GM19099 (cell line): ENCODE results near the gene MEDAG.

Source experiments
- POLR2A ChIP-seq: IDR thresholded peaks from 3 replicates; pipeline ENCODE4 v1.6.1; 2011; ENCODE audit warnings: low read depth; ENCODE audit not compliant: insufficient read length; ENCODE audit errors: extremely low read depth

The MEDAG gene

DNA sequence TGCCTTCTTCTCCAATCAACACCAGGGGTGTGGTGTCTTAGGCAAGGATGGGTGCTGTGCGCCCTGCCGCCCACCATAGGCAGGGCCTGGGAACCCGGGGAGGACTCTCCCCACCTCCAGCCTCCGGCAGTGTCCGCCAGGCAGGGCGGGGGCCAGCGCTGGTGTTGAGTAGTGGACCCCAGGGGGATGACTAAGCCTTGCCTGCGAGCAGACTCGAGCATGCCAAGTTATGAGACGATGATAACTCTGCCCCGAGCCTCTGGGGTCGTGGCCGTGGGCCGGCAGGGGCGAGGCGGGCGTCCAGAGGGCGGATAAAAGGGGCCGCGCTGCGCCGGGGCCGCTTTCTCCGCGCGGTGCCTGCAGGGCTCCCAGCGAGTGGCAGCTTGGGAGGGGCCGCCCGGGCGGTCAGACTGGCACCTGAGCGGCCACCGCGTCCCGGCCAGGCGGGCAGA, at the start of gene MEDAG:
Gene MEDAG, plus strand, starts transcription at position 340 of the 452 bp plus-strand sequence. CDS start 245 bp downstream, outside the sequence.
- TF ChIP-seq POLR2A, result no peak

DNA sequence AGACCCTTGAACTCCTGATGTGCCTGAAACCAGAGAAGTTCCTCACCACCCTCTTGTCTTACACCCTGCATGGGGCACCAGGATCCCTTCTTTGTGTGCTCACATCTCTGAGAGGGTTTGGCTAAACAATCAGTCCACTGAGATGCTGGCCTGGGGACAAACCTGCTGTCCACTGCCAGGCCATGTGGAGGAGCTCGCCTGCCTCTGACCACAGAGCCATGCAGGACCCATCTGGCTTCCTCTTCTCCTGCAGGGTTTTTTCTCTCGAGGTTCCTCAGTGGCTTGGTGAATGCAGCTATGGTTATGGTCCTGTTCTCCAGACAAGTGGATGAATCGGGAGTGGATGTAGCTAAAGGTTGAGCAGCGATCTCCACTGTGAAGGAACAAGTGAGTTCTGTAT, 49.1 kb upstream of the MEDAG start:
- TF ChIP-seq POLR2A, result no peak

DNA sequence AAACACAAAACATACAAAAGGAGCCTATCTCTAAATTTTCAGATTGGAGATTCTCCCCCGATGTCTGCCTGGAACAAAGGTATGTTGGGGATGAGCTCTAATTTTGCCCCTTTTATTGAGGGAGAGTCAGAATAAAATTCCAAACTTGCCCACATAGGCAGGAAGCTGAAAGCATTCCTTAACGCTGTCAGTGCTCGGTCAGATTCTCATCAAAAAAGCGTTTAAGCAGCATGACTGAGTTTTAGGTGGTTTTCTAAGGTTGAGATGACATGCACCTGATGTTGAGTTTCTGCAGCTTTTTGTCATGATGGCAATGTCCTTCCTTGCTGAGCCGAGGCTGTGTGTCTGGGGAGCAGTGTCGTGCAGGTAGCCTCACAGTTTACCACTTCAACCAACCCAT, 48.4 kb upstream of the MEDAG start:
- TF ChIP-seq POLR2A, result no peak

DNA sequence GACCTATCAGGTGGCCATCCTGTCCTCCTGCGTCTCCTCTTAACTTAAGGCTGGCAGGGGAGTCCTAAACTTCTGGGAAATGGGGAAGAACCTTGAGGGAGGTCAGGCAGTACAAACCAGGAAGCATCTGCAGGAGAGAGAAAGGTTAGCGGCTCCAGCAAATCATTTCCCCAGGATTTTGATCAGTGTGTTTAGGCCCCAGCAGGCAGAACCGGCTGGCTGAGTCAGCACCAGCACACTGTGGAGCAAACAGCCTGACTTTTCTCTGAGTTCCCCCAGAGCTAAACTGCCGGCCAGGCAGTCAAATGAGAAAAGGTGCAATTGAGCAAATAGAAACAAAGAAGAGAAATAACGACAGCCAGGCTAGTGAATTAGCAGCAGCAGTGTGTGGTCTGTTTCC, 46.7 kb upstream of the MEDAG start:
- no peak for TF ChIP-seq POLR2A

DNA sequence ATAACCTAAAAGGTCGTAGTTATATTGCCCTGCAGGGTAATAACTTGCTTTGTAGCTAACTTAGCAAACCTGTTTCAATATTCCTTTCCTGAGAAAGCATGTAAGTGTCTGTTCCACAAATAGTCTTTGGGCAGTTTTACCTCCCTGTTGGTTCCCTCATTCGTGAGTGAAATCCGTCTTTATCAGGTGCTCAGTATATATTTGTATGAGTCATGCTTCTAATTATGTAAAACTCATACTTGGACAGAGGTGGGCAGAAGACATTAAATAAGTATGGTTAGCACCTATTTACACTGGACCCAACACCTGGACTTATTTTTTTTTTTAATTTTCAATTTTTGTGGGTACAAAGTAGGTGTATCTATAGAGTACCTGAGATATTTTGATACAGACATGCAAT, 44.9 kb upstream of the MEDAG start:
- TF ChIP-seq POLR2A, result no peak

DNA sequence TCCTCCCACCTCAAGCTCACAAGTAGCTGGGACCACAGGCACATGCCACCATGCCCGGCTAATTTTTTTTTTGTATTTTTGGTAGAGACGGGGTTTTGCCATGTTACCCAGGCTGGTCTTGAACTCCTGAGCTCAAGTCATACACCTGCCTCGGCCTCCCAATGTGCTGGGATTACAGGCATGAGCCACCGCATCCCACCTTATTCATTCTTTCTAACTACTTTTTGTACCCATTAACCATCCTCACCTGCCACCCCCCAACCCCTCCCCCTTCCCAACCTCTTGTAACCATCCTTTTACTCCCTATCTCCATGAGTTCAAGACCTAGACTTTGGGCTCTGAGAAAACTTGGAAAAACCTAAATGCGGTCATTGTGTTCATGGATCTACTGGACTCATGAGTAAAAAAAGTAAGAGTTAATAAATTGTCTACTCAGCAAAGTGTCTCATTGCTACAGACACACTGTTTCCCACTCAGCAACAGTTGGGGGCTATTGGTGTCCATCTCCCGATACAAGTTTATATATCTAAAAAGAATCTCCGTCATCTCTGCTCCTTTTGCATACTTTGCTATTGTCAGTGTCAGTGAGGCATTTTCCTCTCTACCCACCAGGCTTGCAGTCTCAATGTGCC, 44.1 kb upstream of the MEDAG start:
- no peak for TF ChIP-seq POLR2A

DNA sequence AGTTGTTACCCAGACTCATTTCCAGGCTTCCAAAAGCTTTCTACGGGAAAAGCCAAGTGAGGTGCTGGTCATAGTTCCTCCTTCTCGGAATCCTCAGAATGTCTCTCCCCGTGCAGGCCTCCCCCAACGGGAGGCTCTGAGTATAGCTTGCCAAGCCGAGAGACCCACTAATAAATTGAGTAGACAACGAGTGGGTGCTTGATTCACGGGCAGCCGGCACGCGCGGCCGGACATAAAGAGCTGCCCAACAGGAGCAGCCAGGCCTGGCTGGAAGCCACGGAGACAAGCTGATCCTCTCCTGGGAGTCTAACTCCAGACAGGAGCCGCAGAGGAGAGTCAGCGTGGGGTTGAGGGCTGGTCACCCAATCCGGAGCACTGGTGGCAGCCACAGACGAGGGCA, 43.4 kb upstream of the MEDAG start:
- TF ChIP-seq POLR2A, result no peak

DNA sequence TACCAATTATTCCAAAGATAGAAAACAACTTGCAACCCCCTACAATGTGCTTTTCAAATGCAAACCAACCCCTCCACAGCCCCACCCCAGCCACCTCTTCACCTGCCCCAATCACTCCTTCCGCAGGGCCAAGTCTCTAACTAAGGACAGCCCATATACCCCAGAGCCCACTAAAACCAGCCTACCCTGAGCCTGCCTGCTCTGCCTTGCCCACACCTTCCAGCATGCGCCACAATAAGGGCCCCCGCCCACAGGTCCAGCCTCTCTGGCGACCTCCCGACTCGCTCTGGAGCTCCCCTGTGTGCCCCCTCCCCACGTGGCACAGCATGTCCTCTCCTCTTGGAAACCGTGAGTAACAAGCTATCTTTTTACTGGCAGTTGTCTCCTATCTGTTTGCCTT, 42.8 kb upstream of the MEDAG start:
- no peak for TF ChIP-seq POLR2A

DNA sequence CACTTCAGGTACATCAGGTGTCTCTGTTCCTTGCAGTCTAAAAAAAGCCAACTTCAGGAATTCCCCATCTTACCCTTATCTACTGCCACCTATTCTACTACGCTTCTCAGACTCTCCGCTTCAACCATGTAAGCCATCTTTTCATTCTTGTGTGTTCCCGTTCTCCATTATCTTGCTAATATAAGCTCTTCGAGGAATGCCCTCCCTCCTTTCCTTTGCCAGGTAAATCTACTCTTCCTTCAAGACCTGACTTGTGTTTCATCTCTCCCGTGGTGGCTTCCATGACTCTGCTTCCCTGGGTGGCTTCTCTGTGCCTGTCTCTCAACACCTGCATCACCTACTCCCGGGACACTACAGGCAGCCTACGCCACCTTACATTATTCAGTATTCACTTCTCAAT, 42.3 kb upstream of the MEDAG start:
- no peak for TF ChIP-seq POLR2A

DNA sequence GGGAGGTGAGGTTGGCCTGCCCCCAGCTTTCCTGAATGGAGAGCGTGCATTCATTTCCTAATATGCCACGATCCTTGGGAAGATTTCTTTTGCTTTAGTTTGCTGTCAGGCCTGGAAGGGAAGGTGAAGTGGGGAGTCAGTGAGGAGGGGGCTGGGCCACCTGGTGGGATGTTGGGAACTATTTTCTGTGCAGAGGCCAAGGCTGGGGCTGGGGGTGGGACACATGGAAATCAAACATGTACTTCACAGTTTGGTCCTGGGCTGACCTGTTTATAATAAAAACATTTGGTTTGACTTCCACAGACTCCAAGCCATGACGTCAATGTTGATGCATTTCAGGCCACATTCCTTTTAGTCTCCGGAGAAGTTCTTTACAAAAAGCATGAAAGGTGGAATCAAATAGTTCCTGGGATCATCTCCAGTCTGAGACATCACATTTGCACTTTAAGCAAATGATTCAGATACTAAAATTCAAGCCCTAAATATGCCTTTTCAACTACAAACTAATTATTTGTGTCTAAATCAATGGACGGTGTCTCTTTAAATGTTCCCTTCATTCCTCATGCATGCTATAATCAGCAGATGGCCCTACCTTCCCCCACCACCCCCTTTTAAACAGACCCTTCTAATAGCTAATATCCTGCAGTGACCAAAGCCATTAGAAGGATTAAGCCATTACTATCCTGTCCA, 41.5 kb upstream of the MEDAG start:
- no peak for TF ChIP-seq POLR2A

DNA sequence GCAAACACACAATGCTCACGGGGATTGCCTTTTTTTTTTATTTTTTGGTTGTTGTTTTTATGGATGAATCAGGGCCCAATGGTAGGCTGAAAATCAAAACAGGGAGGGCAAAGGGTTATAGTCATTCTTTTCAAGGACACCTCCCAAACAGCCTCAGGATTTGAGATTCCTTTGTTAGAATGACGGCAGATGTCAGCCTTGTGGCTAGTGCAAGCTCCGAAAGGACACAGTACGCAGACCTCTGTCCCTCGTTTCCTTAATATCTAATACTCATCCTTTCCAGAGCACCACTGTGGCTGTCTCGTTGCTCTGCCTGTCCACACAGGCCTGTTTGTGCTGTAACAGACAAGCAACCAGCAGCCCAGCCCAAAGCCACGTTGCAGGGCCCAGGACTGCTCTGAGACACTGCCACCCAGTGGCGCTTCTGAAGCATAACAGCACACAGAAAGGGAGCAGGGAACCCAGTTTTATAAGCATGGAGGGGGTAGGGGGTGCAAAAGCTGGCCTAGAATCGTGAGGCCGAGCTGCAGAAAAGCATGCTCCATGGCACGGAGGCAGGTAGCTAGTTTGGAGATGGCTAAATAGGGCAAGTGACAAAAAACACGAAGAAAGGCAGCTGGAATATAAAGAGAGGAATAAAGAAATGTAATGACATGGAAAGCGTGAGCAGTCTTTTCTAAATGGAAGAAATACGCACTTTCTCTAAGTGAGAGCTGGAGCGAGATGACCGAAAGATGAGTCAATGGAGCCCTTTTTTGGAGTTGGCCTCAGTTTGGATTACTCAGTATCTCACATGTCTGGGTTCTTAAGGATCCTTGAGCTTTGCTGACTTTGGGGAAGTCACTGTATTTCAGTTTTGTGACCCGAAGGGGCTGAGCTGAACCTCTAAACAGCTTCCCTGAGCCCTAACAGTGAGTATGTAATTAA, 40.7 kb upstream of the MEDAG start:
- no peak for TF ChIP-seq POLR2A

DNA sequence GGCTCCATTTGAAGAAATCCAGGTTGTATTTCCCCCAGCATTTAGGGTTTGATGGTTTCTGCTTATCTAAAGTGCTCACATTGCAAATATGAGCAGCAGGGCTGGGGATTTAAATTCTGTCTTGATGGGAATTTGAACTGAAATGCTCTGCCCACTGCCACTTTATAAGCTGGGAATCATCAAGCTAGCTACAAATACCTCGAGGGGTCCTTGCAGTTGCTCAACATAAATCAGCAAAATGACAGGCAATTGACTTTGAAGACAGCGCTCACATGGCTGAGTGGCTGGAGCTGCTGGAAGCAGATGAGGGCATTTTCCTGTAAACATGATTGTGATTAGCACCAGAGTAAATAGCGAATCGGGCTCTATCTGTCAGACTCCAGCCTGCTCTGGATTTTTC, 39.4 kb upstream of the MEDAG start:
- no peak for TF ChIP-seq POLR2A

DNA sequence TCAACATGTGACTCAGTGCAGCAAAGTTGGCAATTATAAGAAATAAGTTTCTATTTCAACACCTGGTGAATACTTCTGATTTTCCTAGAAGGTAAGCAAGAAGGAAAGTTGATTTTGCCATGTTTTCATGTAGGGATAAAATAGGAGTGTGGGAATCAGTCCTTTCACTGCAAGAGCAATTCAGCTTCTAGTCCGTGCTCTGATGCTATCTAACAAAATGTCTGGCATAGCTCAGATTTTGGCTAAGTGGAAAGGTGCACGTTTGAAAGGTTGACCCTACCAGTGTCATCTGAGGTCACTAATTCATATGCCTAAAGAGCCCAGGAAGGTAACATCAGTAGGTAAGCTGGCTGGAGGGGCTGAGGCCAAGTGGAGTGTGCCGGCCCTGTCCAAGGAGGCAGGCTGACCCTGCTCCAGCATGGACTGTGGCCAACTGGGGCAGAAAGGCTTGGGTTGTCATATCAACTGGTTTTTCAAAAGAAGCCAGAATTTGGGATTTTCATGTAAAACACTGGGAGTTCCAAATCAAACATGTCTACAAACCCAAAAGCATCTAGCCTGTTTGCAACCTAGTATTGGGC, 38.9 kb upstream of the MEDAG start:
- no peak for TF ChIP-seq POLR2A

DNA sequence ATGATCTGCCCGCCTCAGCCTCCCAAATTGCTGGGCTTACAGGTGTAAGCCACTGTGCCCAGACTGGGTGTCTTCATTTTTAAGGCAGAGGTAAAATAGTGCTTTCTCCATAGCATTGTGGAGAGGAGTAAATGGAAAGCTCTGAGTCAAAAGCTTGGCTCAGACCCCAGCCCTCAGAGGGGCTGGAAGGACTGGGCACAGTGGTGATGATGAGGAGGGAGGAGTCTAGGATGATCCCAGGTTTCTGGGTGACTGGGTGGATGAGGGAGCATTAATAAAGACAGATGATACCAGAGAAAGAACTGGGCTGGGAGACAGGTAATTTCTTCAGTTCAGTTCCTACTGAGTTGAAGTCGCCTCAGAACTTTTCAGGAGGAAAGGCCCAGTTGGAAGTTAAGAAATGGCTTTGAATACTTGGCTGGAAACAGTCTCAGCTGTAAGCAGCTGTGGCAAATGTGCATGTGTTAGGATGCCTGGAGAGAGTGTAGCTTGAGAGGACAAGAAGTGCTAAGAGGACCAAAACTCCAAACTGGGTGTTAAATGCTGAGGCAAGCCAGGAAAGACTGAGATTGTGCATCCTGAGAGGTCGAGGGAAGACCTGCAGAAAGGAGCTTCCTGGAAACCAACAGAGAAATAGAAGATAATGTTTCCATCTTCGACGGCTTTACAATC, 37.1 kb upstream of the MEDAG start:
- TF ChIP-seq POLR2A, result no peak

DNA sequence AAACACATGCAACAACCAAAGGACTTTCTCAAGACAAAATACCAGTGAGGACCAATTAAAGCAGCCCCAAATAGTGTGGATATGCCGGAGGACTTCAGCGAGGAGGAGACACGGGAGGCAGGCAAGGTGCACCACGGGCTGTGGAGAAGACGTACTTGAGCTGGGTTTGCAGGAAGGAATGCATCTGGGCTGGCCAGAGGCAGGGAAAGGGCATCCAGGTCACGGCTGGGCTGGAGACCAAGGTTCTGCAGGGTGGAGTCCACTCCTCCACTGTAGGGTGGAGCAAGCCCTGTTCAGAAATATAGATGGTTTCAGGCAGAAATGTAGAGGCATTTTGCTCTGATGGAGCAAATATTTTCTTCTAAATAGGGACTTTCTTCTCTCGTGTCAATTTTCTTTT, 36.6 kb upstream of the MEDAG start:
- no peak for TF ChIP-seq POLR2A
